ENCODE results near the gene GPN3. TPM values are rescaled to one million over a fixed set of nuclear protein-coding genes. Genes with fewer than 3 reads are reported as not detected.
A peak's percentile ranks its signal among the peaks of the same experiment; 100 is the strongest.

Gene GPN3
- total and polyA plus RNA-seq, 7 donors: 25.7 to 41.7 (median 29.4) TPM

DNA sequence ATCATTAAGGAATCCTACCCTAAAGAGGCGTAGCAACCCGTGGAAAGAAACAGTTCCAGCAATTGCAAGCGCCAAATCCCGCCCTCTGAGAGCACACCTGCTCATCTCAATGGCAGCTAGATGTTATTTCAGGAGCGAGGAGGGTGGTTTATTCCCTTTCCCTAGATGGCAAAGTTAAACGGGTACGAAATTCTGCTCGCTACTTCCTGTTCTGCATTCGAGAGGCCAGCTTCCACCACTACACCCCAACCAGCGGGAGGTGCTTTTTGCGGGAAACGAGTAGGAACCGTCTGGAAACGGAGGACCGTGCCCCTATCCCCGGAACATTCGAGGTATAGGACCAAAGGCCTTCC lies 33.3 kb upstream of the GPN3 start:
- Histone ChIP-seq H3K4me1 (peaks cover 39% of the 10 kb centered on the region), H3K4me3 (peak overlapping the region; percentile 98), H3K27me3 (ENCODE audit: insufficient read depth in 3 of 3, low read length in 2 of 3) (no peaks in the 10 kb centered on the region), H3K9me3 (no peaks in the 10 kb centered on the region), H3K36me3 (ENCODE audit: insufficient read depth in 1 of 2, low read depth in 1 of 2) (peaks cover 0 to 8% of the 10 kb centered on the region in 2 donors), H3K27ac (peak overlapping the region; percentile 96)
- intact Hi-C loops (cut with DNase I): loop anchor here (2.0 to 5.0 kb wide), 2 partner anchors 33 to 34 kb away; partner anchors contain the start of genes FAM216A (in 2 of the 2) and GPN3 (in 2 of the 2)
- DNase-seq (peak; percentile 32 to 70), ATAC-seq (peak; percentile 63 to 82 (median 72))
- TF ChIP-seq, protein P1, sequence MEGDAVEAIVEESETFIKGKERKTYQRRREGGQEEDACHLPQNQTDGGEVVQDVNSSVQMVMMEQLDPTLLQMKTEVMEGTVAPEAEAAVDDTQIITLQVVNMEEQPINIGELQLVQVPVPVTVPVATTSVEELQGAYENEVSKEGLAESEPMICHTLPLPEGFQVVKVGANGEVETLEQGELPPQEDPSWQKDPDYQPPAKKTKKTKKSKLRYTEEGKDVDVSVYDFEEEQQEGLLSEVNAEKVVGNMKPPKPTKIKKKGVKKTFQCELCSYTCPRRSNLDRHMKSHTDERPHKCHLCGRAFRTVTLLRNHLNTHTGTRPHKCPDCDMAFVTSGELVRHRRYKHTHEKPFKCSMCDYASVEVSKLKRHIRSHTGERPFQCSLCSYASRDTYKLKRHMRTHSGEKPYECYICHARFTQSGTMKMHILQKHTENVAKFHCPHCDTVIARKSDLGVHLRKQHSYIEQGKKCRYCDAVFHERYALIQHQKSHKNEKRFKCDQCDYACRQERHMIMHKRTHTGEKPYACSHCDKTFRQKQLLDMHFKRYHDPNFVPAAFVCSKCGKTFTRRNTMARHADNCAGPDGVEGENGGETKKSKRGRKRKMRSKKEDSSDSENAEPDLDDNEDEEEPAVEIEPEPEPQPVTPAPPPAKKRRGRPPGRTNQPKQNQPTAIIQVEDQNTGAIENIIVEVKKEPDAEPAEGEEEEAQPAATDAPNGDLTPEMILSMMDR (IDR thresholded peaks at IDR 0.05): no peak
- 0 to 1% (median 0%) methylated on average over 17 of the region's 17 CpGs for WGBS, 3 donors

DNA sequence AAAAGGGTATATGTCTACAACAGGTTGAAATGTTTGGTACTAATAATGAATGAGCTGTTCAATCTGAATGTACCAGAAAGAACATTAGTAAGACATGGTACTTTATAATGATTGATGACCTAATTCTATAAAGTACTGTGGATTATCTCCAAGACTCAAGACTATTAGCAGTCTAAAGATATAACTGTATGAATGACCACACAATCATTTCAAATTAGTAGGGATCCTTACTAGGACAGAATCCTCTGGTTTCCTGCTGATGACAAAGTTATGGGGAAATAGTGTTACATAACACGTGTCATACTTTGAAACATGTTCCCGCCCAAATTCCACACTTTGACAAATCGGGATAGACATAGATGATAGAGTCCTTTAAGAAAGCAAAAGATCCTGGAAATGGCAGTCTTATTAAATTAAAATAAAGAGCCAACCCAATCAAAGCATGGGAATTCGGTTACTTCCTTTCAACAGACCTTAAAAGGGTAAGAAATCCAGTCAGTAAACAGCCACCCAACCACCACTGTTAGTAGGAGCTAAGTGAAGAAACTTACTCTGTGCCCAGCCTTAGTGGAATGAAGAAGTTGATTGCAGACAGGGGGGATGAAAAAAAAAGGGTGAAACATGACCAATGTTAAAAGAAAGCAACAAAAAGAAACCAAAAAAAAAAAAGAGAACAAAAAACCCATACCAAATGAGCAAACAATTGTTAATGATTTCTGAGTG lies 31.1 kb upstream of the GPN3 start:
- DNase-seq: no peak
- peak overlapping the region; percentile 96 for H3K27ac ChIP-seq
- no peaks in the 10 kb centered on the region for H3K27me3 ChIP-seq (ENCODE audit: insufficient read depth in 3 of 3, low read length in 2 of 3)
- H3K36me3 ChIP-seq (ENCODE audit: insufficient read depth in 1 of 2, low read depth in 1 of 2): peaks cover 2 to 30% of the 10 kb centered on the region in 2 donors
- H3K4me3 ChIP-seq: no peak overlapping the region
- no peaks in the 10 kb centered on the region for H3K9me3 ChIP-seq
- H3K4me1 ChIP-seq: peaks cover 39% of the 10 kb centered on the region
- intact Hi-C loops (cut with DNase I): no loop called here
- WGBS, 3 donors: 43 to 64% (median 46%) methylated on average over 4 of the region's 4 CpGs
- peak; percentile 20 to 35 (median 26) for ATAC-seq
- TF ChIP-seq, protein P1 (IDR thresholded peaks at IDR 0.05): no peak

DNA sequence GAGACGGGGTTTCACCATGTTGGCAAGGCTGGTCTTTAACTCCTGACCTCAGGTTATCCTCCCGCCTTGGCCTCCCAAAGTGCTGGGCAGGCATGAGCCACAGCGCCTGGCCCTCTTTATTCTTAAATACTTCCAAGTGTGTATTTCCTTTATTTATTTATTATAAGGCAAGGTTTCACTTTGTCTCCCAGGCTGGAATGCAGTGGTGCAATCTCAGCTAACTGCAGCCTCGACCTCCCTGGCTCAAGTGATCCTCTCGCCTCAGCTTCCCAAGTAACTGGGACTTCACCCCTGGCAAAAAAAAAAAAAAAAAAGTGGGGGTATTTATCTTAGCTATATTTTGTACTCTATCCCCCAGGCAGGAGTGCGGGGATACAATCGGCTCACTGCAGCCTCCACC lies 7.4 kb upstream of the GPN3 start:
- DNase-seq (no peak), ATAC-seq (no peak)
- no peak overlapping the region for H3K4me3 ChIP-seq
- intact Hi-C loops (cut with DNase I): no loop called here
- peaks cover 4% of the 10 kb centered on the region for H3K4me1 ChIP-seq
- H3K27me3 ChIP-seq (ENCODE audit: insufficient read depth in 3 of 3, low read length in 2 of 3): no peaks in the 10 kb centered on the region
- TF ChIP-seq, protein P1 (IDR thresholded peaks at IDR 0.05): no peak
- H3K36me3 ChIP-seq (ENCODE audit: insufficient read depth in 1 of 2, low read depth in 1 of 2): peaks cover 0 to 5% of the 10 kb centered on the region in 2 donors
- no peak overlapping the region for H3K27ac ChIP-seq
- WGBS, 3 donors: 95 to 97% (median 96%) methylated on average over 7 of the region's 7 CpGs
- no peaks in the 10 kb centered on the region for H3K9me3 ChIP-seq

DNA sequence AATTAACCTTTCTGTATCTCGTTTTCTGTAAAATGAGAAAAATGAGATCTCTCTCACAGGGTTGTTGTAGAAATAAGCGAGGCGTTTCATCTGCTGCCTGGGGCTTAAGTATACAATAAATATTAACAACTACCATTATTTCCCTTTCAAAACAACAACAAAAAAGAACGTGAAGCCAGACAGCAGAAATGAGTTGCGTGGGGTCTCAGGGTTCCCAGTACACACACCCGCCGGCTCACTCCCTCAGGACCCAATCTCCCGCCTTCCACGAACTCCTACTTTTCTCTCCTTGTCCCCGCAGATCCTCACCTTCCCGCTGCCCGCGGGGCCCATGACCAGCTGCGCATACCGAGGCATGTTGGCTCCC lies 227 bp downstream of the GPN3 start:
- Histone ChIP-seq H3K4me1 (peaks cover 12% of the 10 kb centered on the region), H3K9me3 (no peaks in the 10 kb centered on the region), H3K4me3 (peak overlapping the region; percentile 72), H3K27ac (peak overlapping the region; percentile 85), H3K27me3 (ENCODE audit: insufficient read depth in 3 of 3, low read length in 2 of 3) (no peaks in the 10 kb centered on the region), H3K36me3 (ENCODE audit: insufficient read depth in 1 of 2, low read depth in 1 of 2) (peaks cover 3 to 26% of the 10 kb centered on the region in 2 donors)
- TF ChIP-seq, protein P1 (IDR thresholded peaks at IDR 0.05): no peak
- ATAC-seq (no peak), DNase-seq (no peak)
- intact Hi-C loops (cut with DNase I): loop anchor here (2.0 to 5.0 kb wide), 2 partner anchors 33 to 34 kb away; partner anchors contain the start of genes RAD9B (in 1 of the 2) and VPS29 (in 1 of the 2)
- WGBS, 3 donors: 0% methylated on average over 14 to 15 of the region's 15 CpGs
